GM19372 (cell line): ENCODE measurements around the gene SPATA46.

ENCODE experiments used
- ATAC-seq: cut with Tn5 transposase; IDR thresholded peaks from one replicate; pipeline ENCODE4 v1.9.1; 2021; ENCODE audit warnings: mild to moderate bottlenecking, low read depth, moderate library complexity; ENCODE audit not compliant: unreplicated experiment

The SPATA46 gene

GRCh38 chr1:162391790-162392563 lies 15.3 kb upstream of the SPATA46 start:
- no peak for ATAC-seq

GRCh38 chr1:162390396-162391185 lies 13.9 kb upstream of the SPATA46 start:
- ATAC-seq: no peak

- ATAC-seq: no peak
Observed at GRCh38 chr1:162389971-162390370, 13.3 kb upstream of the SPATA46 start.

- ATAC-seq: no peak
Observed at GRCh38 chr1:162389021-162389818, 12.6 kb upstream of the SPATA46 start.

GRCh38 chr1:162388615-162389014 lies 12.0 kb upstream of the SPATA46 start:
- no peak for ATAC-seq

GRCh38 chr1:162388083-162388594 lies 11.5 kb upstream of the SPATA46 start:
- ATAC-seq: no peak

GRCh38 chr1:162387226-162388082 lies 10.8 kb upstream of the SPATA46 start:
- no peak for ATAC-seq

GRCh38 chr1:162386292-162387225 lies 9.9 kb upstream of the SPATA46 start:
- no peak for ATAC-seq

GRCh38 chr1:162385702-162386101 lies 9.0 kb upstream of the SPATA46 start:
- no peak for ATAC-seq

GRCh38 chr1:162385280-162385623 lies 8.6 kb upstream of the SPATA46 start:
- ATAC-seq: no peak

- ATAC-seq: no peak
Observed at GRCh38 chr1:162384601-162385279, 8.1 kb upstream of the SPATA46 start.

- ATAC-seq: no peak
Observed at GRCh38 chr1:162384116-162384515, 7.5 kb upstream of the SPATA46 start.

- ATAC-seq: no peak
Observed at GRCh38 chr1:162383516-162383915, 6.9 kb upstream of the SPATA46 start.

- no peak for ATAC-seq
Observed at GRCh38 chr1:162383091-162383490, 6.4 kb upstream of the SPATA46 start.

- ATAC-seq: no peak
Observed at GRCh38 chr1:162381941-162382750, 5.5 kb upstream of the SPATA46 start.

GRCh38 chr1:162381383-162381782 lies 4.7 kb upstream of the SPATA46 start, which contains the start of gene C1orf226:
Gene C1orf226, plus strand, starts transcription at chr1:162381728. Its CDS starts 174 bp downstream, at chr1:162381902.
- no peak for ATAC-seq

- ATAC-seq: no peak
Observed at GRCh38 chr1:162380061-162380846, 3.6 kb upstream of the SPATA46 start.
